IPS-NIHi7 (cell line): ENCODE measurements around the gene PIP5K1C.
"Not testable (repeated sequence)": the region's sequence is repeated elsewhere in the genome, so short reads cannot be mapped to it uniquely, and the experiment has no call there.

Source experiments
- DNase-seq: peaks from one replicate; pipeline ENCODE4 v3.0.0; 2012; ENCODE audit warnings: mixed read lengths; ENCODE audit errors: extremely low spot score

The PIP5K1C gene

DNA sequence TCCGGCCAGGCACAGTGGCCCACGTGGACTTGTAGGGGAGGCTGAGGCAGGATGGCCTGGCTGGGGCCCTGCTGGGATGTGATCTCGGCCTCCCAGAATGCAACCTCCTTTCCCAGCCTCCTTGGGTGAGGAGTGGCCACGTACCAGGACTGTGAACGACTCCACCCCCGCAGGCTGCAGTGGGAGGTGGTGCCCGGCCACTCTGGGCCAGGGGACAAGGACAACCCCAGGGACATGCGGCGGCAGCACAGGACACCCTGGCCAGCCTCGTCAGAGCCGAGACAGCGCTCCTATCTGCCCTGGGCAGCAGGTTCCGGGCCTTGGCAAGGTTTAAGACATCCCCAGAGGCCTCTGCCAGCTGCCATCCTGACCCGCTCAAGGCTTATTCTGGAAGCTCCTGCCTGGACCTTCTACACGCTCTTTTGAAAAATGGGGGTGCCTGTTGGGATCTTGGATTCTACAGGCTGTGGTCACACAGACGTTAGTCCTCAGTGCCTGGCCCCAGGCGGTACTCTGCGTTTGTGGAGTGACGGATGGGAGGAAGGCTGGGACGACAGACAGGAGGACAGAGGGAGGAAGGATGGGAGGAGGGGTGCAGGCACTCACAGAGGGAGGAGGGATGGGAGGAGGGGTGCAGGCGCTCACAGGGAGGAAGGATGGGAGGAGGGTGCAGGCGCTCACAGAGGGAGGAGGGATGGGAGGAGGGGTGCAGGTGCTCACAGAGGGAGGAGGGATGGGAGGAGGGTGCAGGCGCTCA, 53.8 kb downstream of the PIP5K1C start:
- DNase-seq: no peak

DNA sequence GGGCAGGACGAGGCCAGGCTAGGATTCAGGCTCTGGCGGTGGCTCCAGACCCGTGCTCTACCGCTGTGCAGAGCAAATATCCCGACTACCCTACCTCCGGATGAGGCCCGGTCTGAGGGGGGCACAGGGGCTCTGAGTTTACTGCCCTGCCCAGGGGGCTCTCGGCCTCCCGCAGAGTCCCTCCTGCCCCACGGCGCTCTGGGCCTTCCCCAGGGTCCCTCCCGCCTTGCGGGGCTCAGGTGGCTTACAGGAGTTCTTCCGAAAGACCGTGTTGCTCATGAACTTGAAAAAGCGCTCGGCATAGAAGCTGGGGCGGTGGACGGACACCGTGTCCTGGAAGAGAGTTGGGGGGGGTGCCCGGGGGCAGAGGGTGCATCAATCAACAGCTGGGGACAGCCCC, 54.5 kb downstream of the PIP5K1C start:
- DNase-seq: no peak

DNA sequence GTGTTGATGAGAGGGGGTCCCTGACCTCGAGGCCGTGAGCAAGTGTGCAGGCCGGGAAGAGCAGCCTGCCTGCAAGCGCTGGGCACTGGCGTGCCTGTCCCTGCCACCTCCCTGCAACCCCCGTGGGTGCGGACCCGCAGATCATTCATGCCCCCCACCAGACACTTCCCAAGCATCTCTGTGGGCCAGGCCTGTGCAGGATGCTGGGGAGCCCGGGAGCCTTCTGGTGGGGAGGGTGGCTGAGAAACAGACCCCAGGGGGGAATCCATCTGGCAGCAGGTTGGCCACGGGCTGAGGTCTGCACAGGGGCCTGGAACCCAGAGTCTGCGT, 55.2 kb downstream of the PIP5K1C start:
- no peak for DNase-seq

DNA sequence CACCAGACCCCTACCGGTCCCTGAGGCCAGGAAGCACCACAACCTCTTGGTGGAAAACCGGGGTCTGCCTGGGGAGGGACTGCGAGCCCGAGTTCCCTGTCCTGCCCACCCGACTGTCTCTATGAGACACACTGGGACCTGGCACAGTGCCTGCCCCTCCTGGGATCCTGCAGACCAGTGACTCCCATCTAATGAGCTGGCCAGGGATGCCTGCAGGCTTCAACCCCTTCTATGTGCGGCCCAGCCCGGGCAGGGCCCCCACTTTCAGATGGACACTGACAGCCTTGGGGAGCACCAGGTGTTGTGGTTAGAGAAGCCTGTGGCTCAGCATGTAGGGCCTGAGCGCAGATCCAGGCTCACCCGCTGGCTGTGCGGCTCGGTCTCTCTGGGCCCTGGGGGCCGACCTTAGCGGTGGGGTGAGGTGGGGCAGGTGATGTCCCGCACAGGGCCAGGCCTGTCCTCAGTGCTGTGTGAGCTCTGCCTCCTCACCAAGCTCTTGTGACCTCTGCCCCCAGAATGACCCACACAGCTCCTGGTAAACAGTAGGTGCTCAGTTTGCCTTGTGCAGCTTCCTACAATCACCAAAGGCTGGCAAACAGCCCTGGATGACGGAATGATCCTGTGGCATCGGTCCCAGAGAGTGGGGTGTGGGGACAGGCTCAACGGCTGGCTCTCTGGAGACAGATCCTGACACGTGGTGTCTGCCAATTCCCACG, 55.8 kb downstream of the PIP5K1C start:
- DNase-seq: no peak

DNA sequence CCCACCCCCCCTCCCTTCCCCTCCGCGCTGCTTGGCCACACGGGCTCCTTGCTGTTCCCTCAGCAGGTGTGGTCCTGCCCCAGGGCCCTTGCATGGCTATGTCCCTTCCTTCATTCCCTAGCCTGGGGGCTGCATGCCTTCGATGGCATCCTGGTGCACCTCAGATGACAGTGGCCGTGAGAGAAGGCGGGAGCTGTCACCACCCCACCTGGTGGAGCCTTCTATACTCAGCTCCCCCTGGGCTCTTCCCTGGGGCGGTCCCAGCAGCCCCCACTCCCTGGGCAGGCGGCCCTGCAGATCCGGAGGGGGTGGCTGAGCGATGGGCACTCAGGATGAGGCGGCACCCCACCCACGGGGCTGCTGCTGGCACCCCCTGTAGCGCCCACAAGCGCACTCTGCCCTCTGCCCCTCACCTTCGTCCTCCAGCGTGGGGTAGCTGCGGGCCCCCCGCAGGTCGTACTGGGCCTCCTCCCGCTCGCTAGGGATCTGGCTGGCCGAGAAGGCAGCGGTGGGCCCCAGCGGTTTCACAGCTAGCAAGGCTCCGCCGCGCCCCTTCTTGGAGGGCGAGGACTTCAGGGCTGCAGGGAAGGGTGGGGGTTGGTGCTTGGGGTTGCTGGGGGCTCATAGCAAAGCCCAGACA, 56.5 kb downstream of the PIP5K1C start:
- no peak for DNase-seq

DNA sequence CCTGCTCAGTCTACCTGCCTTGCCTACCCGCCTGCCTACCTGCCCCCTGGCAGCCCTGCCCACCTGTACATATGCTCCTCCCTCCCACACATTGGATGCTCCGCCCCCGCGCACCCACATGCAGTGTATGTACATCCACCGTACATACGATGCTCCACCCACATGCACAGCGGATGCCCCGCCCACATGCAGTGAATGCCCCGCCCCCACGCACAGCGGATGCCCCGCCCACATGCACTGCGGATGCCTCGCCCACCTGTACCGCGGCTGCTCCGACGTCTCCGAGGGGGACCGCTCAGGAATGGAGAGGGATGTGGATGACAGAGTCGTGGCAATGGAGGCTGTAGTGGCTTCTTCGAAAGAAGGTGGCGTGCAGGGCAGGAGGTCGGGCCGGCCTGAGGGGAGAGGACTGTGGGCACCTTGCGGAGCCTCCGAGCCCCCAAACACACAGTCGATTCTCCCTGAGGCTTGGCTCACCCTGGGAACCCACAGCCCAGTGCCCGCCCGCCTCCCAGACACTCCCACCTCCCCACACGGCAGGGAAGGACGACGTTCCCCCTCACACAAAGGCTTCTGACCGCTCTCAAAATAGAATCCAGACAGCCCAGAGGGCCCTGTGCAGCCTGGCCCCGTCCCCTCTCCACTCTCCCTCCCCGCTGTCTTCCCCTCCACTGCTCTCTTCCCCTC, 57.1 kb downstream of the PIP5K1C start:
- DNase-seq: peak; percentile 58

DNA sequence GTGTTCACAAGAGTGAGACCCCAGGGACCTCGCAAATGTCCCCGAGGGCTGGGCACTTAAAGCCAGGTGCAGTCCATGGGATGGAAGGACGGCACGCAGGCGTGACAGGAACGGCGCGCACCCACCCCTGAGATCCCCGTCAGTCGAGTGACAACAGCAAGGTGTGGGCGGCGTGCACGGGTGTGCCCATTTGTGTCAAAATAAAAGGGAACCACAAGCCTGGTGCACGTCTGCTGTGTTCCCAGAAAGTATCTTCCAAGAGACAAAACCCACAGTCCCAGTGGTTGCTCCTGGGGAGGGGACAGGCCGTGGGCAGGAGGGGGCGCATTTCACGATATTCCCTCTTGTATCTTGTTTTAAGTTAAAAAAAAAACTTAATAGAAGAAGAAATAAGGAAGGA, 58.0 kb downstream of the PIP5K1C start:
- no peak for DNase-seq

DNA sequence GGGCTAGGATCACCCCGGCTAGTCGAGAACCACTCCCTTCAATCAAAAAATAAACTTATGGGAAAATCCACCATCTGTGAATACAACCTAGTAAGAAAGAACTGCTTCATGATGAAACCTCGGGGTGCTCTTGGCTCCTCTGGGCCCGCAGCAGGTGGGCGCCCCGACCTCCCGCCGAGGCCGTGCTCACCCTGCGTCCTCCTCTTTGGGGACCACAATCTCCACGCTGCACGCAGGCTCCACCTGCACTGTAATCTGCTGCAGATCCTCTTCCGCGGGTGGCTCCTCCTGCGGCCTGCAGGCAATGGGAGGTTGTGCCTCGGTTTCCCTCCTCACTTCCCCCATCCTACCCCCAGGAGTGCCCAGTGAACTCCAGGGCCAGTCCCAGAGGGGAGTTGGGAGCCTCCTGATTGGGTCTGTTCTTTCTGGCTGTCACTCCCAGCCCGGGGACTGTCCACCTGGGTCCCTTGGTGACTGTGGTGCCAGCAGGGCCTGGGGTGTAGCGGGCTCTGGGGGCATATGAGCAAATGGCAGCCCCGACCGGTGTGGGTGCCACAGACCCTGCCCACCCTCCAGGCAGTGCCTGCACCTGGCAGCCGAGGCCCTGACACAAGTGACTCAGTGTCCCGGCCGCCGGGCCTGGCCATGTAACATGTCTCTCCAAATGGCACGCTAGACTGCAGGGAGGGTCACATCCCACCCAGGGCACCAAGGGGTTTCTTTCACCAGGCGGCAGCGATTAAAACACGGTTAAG, 58.6 kb downstream of the PIP5K1C start:
- DNase-seq: no peak

DNA sequence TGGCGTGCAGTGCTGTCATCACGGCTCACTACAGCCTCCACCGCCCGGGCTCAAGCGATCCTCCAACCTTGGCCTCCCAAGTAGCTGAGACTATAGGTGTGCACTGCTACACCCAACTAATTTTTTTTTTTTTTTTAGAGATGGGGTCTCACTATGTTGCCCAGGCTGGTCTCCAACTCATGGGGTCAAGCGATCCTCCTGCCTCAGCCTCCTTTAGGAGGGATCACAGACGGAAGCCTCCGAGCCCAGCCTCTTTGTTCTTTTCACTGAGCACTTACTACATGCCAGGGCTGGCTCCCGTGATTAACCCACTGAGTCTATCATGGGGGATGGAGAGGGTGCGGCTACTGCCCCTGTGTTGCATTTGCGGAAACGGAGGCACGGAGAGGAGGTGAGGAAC, 60.8 kb downstream of the PIP5K1C start:
- DNase-seq: no peak

DNA sequence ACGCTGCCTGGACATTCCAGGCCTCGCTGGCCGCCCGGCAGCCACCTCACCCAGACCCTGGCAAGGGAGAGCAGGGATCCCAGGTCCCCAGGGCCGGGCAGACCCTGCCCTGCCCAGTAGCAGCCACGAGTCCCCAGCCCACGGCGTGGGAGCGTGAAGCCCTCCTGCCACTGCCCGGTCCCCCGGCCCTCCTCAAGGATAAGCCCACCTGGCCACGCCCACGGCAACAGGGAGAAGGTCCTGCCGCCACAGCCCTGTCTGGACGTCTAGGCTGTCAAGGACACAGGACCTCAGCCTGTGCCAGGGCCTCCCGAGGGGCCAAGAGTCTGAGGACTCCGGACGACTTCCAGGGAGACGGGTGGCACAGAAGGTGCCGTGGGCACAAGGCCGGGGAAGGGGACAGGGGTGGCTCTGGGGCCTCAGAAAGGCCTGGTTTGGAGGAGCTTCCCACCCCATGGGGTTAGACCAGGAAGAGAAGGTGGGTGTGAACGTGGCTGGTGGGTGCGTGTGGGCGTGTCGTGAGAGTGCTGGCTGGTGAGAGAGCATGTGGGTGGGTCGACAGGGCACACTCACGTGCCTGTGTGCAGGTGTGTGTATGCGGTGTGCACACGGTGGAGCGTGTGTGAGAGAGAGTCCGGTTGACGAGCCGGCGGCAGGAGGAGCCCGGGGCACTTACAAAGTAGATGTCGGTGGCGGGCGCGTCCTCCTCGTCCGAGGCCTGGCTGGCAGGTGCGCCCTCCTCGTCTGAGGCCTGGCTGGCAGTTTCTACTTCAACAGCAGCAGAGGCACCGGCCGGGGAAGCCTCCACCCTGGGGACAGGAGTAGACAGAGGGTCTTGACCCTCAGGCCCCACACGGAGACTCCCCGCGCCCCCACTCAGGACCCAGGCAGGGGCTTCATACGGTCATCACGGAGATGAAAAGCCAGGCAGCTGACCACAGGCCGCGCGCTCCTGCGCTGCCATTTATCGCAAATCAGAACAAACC, 61.8 kb downstream of the PIP5K1C start:
- DNase-seq: no peak

DNA sequence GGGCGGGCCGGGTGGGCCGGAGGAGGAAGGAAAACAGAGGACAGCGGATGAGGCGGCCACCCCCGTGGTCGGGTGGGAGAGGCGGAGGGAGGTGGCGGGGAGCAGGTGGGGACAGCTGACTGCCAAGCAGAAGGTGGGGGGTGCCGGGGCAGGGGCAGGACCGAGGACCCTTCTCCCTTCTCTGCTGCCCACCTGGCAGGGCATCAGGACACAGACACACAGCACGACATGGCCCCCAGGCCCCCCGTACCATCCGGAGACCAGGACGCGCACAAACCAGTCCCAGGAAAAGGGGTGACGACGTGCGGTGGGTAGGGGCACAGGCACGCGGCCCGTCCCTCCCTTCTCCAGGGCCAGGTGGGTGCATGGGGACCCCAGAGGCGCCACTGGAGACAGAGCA, 62.6 kb downstream of the PIP5K1C start:
- DNase-seq: no peak

DNA sequence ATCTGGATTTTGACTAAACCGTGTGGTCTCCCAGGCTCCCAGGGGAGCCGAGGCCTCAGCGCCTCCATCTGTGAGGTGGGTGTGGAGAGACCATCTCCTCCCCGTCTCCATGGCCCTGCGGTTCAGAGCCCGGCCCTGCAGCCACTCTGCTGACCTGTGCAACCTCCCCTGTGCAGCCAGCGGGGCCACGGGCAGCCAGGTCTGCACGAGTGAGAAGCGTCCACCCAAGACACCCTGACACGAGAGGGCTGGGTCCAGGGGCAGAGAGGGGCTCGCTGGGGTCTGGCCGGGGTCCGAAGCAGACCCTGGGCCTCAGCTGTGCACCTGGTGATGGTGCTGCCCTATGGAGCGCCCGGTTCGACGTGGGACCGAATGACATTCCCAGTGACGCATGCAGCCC, 63.3 kb downstream of the PIP5K1C start:
- DNase-seq: no peak

DNA sequence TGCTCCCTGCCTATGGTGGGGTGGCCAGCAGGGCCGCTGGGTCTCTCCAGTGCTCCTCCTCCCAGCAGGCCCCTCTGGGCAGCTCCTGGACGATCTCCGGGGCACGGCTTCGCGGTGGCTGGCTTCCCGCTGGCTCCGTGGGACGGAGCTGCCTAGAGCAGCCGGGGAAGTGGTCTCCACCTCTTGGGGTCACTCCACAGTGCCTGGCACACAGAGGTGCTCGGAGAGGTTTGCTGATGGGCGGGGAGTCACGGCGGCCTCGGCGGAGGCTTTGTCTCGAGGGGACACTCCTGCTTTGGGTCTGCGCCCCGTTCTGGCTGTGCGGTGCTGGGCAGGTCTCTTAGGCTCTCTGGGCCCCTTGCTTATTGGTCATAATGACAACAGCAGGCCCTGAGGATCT, 63.8 kb downstream of the PIP5K1C start:
- DNase-seq: no peak

DNA sequence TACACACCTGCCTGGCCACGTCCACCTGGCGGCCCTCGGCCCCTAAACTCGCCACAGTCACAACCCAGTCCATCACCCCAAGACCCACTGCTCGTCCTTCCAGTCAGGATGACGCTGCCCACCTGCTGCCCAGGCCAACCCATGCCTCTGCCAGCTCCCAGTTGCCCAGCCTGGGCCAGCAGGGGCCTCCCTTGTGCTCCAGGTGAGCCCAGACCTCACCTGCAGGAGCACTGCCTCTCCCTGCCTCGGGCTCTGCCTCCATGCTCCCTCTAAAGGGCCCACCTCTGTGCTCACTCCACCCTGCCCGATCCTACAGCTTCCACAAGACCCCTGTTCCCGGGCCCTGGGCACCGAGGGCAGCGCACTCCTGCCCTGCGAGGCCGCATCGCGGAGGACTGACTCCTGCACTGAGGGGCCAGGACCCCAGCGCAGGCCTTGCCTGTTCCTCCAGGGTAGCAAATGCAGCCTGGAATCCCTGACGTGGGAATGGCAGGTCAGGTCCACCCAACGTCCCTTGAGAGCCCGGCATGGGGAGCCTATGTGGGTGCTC, 65.7 kb downstream of the PIP5K1C start:
- no peak for DNase-seq

DNA sequence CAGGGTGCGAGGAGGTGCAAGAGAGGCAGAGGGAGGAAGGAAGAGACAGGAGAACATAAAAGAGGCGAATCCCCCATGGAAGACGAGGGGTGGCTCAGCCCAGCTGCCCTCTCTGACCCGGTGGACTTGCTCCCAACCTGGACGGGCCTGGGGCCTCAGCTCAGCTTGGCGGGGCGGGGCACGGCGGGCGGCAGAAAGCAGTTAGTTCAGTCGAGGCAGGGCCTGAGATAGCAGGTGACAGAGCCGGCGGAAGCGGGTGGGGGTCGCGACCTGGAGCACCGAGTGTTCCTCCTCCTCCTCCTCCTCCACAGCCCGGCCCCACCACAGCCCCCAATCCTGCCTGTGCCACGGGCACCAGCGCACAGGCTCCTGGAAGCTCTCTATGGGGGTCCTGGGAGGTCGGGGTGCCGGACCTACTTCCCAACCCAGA, 66.7 kb downstream of the PIP5K1C start:
- no peak for DNase-seq

DNA sequence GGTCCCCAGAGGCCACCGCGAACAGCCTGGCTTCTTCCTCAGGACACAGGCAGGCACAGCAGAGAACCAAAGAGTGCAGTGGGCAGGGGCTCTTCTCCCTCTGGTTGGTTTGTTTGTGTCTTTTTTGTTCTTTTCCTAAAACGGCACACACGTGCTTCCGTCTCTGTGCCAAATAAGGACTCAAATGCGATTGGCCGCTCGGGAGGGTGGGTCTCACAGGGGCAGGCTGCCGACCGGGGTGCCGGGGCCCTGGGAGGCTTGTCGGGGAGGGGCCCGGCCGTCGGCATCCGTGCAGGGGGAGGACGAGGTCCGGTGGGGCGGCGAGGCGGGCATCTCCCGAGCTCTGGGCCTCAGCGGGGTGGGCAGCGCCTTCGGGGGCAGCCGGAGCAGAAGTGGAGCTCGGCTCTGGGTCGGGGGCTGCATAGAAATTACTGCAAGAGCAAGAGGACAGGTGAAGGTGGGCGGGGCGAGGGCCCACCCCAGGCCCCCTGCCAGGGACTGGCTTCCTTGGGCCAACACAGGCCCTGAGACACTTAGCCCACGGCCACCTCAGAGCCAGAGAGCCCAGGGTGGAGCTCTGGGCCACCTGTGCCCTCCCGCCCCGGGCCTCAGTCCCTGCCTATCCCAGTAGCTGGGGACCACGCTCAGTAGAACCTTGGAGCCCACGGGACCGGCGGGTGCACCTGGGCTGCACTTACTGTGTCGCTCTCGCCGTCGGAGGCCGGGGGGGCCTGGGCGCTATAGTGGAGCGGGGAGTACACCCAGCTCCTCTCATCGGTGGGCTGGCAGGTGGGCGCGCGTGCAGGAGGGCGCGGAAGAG, 67.3 kb downstream of the PIP5K1C start:
- no peak for DNase-seq

DNA sequence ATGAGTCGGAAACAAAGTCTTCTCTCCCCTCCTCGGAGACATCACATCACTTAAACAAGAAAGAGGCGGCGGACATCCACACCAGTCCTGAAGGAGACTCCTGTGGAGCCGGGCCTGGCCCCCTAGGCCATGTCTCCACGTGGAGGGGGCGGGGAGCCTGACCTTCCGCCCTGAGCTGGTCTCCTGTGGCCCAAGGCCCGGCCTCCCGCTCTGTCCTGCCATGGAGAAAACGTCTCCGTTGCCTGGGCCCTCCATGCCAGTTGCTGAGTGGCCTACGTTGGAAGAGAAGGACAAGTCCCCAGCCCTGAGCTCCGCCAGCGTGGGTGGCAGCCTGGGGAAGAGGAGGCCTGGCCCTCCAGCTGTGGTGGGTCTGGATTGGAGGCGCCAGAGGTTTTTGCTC, 68.2 kb downstream of the PIP5K1C start:
- no peak for DNase-seq

DNA sequence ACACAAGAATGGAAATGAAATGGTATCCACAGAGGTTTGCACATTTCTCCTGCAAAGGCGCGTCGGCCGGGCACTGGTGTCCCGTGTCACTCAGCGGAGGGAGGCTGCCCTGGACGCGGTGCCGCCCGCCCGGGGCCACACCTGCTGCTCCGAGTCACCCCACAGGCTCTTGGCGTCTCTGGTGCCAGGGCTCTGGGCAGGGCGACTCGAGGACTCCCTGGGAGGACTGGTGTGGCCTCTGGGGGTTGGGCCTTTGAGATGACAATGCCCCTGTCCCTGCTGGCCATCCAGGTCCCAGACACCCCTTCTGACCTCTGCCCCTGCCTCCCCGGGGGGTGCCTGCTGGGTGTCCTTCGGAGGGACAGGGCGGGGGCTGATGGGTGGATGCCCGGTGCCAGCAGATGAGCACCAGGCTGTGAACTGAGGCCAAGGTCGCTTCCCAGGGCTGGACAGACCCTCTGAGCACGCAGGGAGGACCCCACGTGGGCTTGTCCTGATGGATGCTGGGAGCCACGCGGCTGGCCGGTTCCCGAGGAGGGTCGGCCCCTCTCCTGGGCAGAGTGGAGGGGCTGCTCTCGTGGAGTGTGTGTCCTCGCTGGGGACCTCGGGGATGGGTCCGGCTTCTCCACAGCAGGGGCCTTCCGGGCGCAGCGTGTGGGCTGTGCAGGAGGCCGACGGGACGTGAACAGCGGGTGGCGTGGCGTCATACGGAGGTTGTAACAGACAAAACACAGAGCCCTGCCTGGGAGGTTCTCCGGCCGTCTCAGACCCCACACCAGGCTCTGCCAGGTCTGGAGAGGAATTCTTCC, 69.0 kb downstream of the PIP5K1C start:
- DNase-seq: no peak

DNA sequence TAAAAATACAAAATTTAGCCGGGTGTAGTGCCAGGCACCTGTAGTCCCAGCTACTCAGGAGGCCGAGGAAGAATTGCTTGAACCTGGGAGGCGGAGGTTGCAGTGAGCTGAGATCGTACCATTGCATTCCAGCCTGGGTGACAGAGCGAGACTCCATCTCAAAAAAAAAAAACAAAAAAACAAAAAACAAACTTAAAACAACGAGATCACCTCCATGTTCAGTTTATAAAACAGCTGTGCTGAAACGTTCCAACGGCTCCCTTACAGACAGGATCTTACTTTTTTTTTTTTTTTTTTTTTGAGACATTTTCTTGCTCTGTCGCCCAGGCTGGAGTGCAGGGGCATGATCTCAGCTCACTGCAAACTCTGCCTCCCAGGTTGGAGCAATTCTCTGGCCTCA, 71.5 kb downstream of the PIP5K1C start:
- not testable (repeated sequence) for DNase-seq
